Measurements from ENCODE around the gene WNT3A.
A peak's percentile ranks its signal among the peaks of the same experiment; 100 is the strongest.

WNT3A gene

GRCh38 chr1:228079601-228080263 lies 72.9 kb downstream of the WNT3A start:
- TF ChIP-seq ZNF274 (IDR thresholded peaks at IDR 0.05; ENCODE audit: low read depth, low read length), result no peak
- no peak overlapping the region for H3K4me3 ChIP-seq (ENCODE audit: low read length)

GRCh38 chr1:228081144-228081543 lies 74.3 kb downstream of the WNT3A start:
- no peak for TF ChIP-seq ZNF274 (IDR thresholded peaks at IDR 0.05; ENCODE audit: low read depth, low read length)
- H3K4me3 ChIP-seq (ENCODE audit: low read length), result peak overlapping the region; percentile 80

GRCh38 chr1:228081578-228082213 lies 74.9 kb downstream of the WNT3A start:
- peak overlapping the region; percentile 80 for H3K4me3 ChIP-seq (ENCODE audit: low read length)
- TF ChIP-seq ZNF274 (IDR thresholded peaks at IDR 0.05; ENCODE audit: low read depth, low read length), result no peak

GRCh38 chr1:228082214-228082917 lies 75.6 kb downstream of the WNT3A start, which contains the start of gene ARF1:
Gene ARF1, plus strand, starts transcription at chr1:228082708. Its CDS starts 14,407 bp downstream, at chr1:228097115.
- no peak for TF ChIP-seq ZNF274 (IDR thresholded peaks at IDR 0.05; ENCODE audit: low read depth, low read length)
- peak within 1 kb of the TSS; percentile 80 for H3K4me3 ChIP-seq (ENCODE audit: low read length)

GRCh38 chr1:228082918-228083870 lies 76.4 kb downstream of the WNT3A start:
- peak overlapping the region; percentile 66 for H3K4me3 ChIP-seq (ENCODE audit: low read length)
- TF ChIP-seq ZNF274 (IDR thresholded peaks at IDR 0.05; ENCODE audit: low read depth, low read length), result no peak

- TF ChIP-seq ZNF274 (IDR thresholded peaks at IDR 0.05; ENCODE audit: low read depth, low read length), result no peak
- peak overlapping the region; percentile 66 for H3K4me3 ChIP-seq (ENCODE audit: low read length)
Observed at GRCh38 chr1:228083871-228084278, 77.1 kb downstream of the WNT3A start.

GRCh38 chr1:228084325-228084724 lies 77.5 kb downstream of the WNT3A start:
- no peak for TF ChIP-seq ZNF274 (IDR thresholded peaks at IDR 0.05; ENCODE audit: low read depth, low read length)
- H3K4me3 ChIP-seq (ENCODE audit: low read length), result peak overlapping the region; percentile 66

- H3K4me3 ChIP-seq (ENCODE audit: low read length), result peak overlapping the region; percentile 66
- no peak for TF ChIP-seq ZNF274 (IDR thresholded peaks at IDR 0.05; ENCODE audit: low read depth, low read length)
Observed at GRCh38 chr1:228084797-228085196, 78.0 kb downstream of the WNT3A start.

- no peak for TF ChIP-seq ZNF274 (IDR thresholded peaks at IDR 0.05; ENCODE audit: low read depth, low read length)
- H3K4me3 ChIP-seq (ENCODE audit: low read length), result no peak overlapping the region; the same call in 1 of the 2 replicates
Observed at GRCh38 chr1:228085287-228085951, 78.6 kb downstream of the WNT3A start.

GRCh38 chr1:228087771-228088251 lies 81.0 kb downstream of the WNT3A start:
- TF ChIP-seq ZNF274 (IDR thresholded peaks at IDR 0.05; ENCODE audit: low read depth, low read length), result no peak
- H3K4me3 ChIP-seq (ENCODE audit: low read length), result no peak overlapping the region

- no peak overlapping the region for H3K4me3 ChIP-seq (ENCODE audit: low read length)
- no peak for TF ChIP-seq ZNF274 (IDR thresholded peaks at IDR 0.05; ENCODE audit: low read depth, low read length)
Observed at GRCh38 chr1:228088586-228089498, 82.0 kb downstream of the WNT3A start.
